ENCODE data around the gene VTI1A.

Gene VTI1A

GRCh38 chr10:112524641-112525040 is 77.6 kb downstream of the VTI1A start:
- no peak for TF ChIP-seq CTCF (IDR thresholded peaks at IDR 0.05; ENCODE audit: control insufficient read depth, insufficient read depth, low read depth, low read length, missing control alignments)
- DNase-seq (ENCODE audit: low read depth), result no peak
- no peak overlapping the region for H3K4me3 ChIP-seq (ENCODE audit: control insufficient read depth, low read depth, low read length)

DNA sequence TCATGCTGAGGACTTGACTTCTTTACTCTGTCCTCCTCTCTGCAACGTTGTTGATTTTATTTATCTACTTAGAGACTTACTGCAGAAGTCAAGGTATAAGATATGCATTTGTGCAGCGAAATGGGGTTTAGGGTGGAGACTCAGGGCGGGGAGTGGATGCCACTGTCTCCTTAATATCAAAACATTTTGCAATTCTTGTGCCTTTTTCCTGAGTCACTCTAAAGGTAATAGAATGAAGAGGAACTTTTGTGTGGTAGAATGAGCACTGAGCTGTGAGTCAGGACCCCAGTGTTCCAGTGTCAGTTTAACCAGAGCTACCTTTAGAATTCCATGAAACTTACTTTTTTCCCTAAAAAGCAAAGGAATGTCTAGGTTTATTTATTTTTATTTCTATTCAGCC is 78.2 kb downstream of the VTI1A start:
- no peak for TF ChIP-seq CTCF (IDR thresholded peaks at IDR 0.05; ENCODE audit: control insufficient read depth, insufficient read depth, low read depth, low read length, missing control alignments)
- no peak overlapping the region for H3K4me3 ChIP-seq (ENCODE audit: control insufficient read depth, low read depth, low read length)
- DNase-seq (ENCODE audit: low read depth), result no peak

- TF ChIP-seq CTCF (IDR thresholded peaks at IDR 0.05; ENCODE audit: control insufficient read depth, insufficient read depth, low read depth, low read length, missing control alignments), result no peak
- DNase-seq (ENCODE audit: low read depth), result no peak
- no peak overlapping the region for H3K4me3 ChIP-seq (ENCODE audit: control insufficient read depth, low read depth, low read length)
Measured at GRCh38 chr10:112526139-112526538, 79.1 kb downstream of the VTI1A start.

DNA sequence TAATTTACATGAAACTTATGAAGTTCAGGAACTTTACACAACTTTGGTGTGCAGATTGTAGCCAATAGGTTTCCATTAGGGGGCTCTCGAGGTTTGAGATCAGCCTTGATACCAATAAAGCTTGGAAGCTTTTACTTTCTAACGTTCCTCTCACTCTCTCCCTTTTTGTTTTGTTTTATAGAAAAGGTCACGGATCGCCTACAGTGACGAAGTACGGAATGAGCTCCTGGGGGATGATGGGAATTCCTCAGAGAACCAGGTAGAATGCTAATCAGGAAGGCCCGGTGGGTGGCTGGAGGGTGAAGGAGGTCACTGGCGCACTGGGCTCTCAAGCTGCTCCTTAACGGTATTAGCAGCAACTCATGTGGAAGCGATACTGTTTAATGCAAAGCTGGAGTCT is 79.9 kb downstream of the VTI1A start:
- DNase-seq (ENCODE audit: low read depth), result no peak
- H3K4me3 ChIP-seq (ENCODE audit: control insufficient read depth, low read depth, low read length), result no peak overlapping the region
- no peak for TF ChIP-seq CTCF (IDR thresholded peaks at IDR 0.05; ENCODE audit: control insufficient read depth, insufficient read depth, low read depth, low read length, missing control alignments)

- TF ChIP-seq CTCF (IDR thresholded peaks at IDR 0.05; ENCODE audit: control insufficient read depth, insufficient read depth, low read depth, low read length, missing control alignments), result no peak
- no peak for DNase-seq (ENCODE audit: low read depth)
- H3K4me3 ChIP-seq (ENCODE audit: control insufficient read depth, low read depth, low read length), result no peak overlapping the region
Measured at GRCh38 chr10:112528235-112528634, 81.2 kb downstream of the VTI1A start.

- TF ChIP-seq CTCF (IDR thresholded peaks at IDR 0.05; ENCODE audit: control insufficient read depth, insufficient read depth, low read depth, low read length, missing control alignments), result no peak
- H3K4me3 ChIP-seq (ENCODE audit: control insufficient read depth, low read depth, low read length), result no peak overlapping the region
- no peak for DNase-seq (ENCODE audit: low read depth)
Measured at GRCh38 chr10:112531421-112531820, 84.4 kb downstream of the VTI1A start.

DNA sequence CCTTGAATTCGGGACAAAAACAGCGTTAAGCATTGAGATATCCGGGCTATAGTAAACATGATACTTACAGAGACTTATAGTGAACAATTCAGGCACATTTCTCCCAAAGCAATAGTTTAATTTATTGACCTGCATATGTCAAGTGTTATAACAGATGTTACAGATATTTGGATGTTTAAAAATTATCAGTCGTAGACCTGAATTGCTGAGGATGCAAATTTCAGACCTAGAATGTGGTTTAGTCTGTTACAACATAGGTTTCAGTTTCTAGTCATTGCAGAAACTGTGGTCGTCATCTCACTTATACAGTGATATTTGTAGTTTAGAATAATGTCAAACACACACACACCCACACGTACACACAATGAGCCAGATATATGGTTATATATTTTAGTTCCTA is 85.2 kb downstream of the VTI1A start:
- no peak for DNase-seq (ENCODE audit: low read depth)
- H3K4me3 ChIP-seq (ENCODE audit: control insufficient read depth, low read depth, low read length), result no peak overlapping the region

More for the DNA sequence above, 85.2 kb downstream of the VTI1A start:
- no peak for TF ChIP-seq CTCF (IDR thresholded peaks at IDR 0.05; ENCODE audit: control insufficient read depth, insufficient read depth, low read depth, low read length, missing control alignments)
